Umbilical cord (tissue), 2 donors: ENCODE results near the gene EXOC2. TPM values are rescaled to one million over a fixed set of nuclear protein-coding genes. Genes with fewer than 3 reads are reported as not detected.
A peak's percentile ranks its signal among the peaks of the same experiment; 100 is the strongest.

Experiments used
- DNase-seq: peaks from one replicate; pipeline ENCODE4 v3.0.0-alpha.2; 2015; ENCODE audit warnings: low spot score
- total RNA-seq: library from RNA; depleted of rRNA; stranded (reverse); fragments of >200 nt; gene quantifications from one replicate; pipeline ENCODE4 v1.2.3, GENCODE V29; 2014; ENCODE audit warnings: low replicate concordance; ENCODE audit not compliant: insufficient read depth

Gene EXOC2
- total RNA-seq, 1 donor from 2014 or later: 47.9 TPM

DNA sequence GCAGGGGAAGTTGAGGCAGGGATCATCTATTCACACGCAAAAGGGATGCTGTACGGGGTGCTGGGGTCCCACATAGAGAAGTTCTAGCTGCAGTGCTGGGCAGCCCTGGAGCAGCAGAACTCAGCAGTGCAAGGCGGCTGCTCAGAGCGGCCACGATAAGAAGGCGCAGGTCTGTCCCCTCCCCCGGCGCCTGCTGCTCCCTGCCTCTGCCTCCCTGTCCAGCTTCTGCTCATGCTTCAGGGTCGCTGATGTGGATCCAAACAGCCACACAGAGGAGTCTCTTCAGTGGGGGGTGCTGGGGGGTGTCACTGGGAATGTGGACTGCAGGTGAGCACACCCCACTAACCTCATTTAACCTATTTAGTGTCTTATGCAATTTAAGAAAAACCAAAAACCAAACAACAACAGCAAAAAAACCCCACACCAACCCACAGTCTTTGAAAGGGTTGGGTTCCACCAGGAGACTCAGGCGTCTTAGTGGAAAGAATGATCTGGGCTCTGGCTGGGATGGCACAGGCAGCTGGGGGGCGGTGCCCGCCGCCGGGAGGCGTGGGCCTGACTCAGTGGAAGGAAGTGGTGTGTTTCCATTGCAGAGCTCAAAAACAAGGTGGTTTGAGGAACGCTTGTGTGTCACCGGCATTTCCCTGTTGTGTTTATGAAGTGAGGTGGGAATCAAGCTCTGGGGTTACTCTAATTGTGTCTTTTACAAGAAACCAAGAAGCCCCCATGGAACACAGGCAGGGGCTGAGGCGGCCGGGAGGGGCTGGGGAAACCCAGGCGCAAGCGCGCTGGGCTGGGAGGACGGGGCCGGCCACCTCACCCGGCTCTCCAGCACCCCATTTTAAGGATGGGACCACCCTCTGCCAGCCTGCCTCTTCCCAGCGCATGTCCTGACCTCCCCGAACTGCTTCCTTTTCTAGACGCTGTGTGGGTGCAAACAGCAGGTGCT, 246.2 kb downstream of the EXOC2 start:
- no peak for DNase-seq

DNA sequence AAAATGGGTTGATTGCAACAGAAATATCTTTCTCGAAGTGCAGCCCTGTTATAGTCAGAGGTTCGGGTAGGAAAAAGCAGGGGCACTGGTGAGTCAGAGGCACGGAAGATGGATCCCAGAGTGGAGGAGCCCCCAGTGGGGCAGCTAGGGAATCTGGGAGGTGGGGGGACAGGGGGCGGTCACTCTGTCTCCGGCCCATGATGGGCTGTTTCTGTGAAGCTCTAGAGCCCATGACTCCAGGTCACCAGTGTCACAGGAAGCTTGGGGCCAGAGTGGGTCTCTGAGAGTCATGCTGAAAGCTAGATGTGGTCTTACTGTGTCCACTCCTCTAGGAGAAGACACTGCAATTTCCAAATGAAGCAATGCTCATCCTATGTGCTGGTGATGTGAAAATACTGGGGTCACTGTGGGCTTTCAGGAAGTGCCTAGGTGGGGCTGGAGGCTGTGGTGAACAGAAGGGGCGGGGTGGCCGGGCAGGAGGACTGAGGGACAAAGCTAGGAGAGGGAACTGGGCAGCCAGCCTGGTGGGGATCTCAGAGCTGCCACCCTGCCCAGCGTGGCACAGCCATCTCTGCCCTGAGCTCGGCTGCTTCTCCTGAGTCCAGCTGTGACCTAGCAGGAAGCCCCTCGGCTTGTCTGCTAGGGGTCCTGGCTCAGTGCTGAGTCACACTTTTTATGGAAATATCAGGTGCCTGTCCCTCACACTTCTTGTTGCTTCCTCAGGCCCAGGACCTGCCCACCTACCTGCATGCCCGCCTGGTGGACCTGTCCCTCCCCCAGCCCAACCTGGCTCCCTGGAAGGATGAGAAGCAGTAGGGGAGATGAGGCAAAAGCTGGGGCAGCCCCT, 247.1 kb downstream of the EXOC2 start:
- DNase-seq: no peak

DNA sequence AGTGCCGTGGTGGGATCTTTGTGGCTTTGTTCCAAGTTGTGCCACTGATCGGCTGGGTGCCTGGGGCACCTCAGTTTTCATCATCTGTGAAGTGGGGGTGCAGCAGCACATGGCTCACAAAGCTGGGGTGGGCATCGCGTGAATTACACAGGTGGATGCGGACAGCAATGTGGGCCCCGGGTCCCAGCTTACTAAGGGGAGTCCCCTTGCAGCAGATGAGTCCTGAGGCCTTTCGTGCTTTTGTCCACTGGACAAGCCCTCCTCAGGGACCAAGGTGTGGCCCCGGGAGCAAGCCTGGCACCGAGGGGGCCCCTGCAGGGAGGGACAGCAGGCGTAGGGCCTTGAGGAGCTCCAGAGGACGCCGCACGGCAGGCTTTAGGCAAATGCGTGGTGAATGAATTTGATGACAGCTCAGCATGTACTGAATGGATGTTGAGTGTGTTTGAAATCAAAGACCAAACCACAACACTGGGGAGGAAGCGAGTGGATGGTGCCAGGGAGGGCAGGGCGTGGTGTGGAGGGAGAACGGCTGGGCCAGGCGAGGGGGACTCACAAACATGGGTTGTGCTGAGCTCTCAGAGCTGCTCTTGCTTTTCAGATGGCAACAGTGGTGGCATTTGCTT, 248.2 kb downstream of the EXOC2 start:
- no peak for DNase-seq

DNA sequence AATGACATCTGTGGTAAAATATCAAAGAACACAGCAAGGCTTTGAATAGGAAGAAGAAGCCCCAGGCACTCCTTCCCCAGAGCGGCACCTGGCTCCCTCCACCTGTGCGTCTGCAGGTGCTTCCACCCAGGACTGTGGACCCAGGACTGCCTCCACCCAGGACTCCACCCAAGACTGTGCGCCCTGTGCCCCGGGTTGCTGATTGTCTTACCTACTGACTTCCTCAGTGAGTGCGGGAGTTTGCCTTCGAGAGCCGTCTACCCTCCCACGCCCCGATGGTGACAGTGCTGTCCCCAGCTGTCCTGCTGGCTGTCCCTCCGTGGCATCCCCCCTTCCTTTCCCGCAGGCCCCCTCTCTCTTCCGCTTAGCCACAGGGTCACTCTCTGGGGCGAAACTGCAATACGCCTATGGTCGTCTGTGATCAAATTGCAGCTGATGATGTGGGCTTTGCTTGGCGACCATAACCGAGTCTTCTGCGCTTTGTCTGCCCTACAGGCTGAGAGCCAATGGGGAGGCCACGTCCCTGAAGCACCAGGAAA, 249.2 kb downstream of the EXOC2 start:
- no peak for DNase-seq

DNA sequence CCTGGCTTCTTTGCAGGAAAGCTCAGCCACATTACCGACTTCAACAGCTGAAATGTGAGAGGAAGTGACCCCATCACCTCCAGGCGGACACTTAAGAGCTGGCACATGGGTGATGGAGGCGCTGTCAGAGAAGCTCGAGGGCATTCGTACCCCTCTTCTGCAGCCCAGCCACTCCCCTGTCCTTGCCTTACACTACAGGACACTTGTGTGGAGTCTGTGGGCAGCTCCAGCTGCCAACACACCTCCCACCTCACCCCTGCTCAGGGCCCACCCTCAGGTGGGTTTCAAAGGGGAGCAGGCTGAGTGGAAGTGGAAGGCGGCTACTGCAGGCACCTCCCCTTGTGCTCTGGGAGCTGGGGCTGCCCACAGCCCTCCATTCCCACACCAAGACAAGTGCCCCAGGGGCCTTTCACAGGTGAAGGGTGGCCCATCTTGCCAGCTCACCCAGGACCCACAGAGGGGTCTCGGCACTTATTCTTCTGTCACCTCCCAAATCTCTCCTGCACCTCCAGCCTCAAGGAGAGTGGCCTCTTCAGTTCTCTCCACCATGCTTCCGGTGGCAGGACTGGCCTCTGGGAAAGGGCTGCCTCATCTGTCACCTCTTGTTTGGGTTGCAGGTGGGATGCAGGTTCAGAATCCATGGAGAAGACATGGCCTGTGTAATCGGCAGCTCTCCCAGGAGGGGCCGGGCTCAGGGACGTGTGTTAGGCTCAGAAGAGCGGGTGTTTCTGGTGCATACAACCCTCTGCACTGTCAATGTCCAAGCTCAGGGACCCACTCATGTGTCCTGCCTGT, 251.6 kb downstream of the EXOC2 start:
- DNase-seq: no peak

DNA sequence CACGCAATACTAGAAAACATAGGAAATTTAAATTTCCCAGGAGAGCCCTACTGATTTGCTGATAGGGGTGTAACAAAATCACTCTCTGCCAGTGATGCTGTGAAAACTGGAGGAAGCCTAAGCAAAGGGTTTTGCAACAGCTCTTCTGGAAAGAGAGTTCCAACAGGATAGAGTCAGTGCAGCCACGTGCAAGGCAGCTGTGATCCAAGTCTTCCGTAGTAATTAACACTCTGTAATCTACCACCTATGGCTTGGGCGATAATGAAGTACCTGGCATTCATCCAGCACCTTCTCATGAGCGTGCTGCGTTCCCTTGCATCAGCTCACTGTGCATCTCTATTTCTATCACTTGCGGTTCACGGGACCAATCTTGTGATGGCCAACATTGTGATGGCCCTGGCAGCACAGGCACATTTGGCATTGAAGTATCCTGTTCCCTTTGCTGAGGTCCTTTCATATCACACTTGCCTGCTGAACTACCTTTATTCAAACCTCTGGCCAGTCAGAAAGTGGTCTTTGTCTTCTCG, 253.2 kb downstream of the EXOC2 start:
- DNase-seq: no peak

DNA sequence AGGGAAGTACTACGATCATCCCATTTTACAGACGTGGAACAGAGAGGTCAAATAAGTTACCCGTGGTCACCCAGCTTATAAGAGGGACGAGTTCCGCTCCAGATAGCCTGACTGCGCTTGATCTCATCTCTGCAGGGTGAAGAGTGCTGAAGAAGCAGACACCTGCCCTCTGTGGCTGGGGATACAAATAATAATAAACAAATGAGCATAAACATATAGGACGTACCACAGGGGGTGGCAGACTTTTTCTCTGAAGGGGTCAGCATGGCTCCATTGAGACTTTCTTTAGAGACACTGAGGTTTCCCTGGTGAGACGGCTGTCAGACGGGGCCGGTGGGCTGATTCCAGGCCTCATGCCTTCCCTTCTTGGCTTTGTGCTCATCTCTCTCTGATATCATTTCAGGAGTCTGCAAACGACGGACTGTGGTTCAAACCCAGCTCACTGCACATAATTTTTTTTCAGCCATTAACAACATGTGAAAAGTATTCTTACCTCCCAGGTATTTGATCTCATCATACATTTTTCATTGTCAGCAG, 254.2 kb downstream of the EXOC2 start:
- no peak for DNase-seq

DNA sequence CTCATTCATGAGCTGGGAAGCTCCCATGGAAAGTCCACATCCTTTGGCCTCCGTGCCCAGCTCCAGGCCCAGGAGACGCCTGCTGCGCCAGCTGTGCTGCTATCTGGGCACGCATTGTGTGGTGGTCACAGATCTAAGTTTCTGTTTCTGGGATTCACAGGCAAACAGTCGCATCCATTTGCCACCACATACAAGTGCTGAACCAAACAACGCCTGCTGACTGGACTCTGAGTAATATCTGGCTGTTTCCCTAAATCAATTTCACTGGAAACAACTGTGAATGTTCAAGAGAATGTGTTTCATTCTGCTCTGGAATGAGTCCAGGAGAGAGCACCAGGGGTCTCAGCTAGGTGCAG, 255.9 kb downstream of the EXOC2 start:
- DNase-seq: no peak

DNA sequence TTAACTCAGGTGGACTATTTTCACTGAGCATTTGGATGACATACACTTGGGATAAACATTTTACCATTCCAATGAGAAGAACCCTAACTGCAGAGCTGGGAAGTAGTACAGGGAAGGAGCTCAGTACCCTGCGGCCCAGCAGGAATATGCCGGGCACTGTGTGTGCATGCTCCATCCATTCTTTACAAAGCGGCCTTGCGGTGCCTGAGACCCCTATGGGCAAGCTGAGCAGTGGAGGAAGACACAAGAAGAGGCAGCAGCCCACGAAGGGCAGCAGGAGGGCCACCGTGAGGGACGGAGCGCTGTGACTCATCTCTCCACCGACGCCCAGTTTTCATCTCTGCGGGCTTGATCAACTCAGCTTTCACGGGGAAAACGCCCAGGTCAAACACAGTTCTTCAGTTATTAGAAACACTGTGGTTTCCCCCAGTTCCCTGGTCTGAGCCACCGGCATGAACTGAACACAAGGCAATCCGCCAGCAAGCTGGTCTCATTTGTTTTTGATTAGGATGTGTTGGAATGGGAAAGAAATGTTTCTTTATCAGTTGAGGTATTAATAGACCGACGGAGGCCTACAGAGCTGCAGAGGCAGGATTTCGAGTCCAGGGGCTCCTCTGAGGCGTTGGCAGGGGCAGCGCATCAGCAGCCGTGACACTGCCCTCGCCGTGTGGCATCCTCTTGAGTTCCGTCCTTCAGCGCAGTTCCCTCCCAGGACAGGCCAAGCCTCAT, 256.5 kb downstream of the EXOC2 start:
- DNase-seq: peak; percentile 44

DNA sequence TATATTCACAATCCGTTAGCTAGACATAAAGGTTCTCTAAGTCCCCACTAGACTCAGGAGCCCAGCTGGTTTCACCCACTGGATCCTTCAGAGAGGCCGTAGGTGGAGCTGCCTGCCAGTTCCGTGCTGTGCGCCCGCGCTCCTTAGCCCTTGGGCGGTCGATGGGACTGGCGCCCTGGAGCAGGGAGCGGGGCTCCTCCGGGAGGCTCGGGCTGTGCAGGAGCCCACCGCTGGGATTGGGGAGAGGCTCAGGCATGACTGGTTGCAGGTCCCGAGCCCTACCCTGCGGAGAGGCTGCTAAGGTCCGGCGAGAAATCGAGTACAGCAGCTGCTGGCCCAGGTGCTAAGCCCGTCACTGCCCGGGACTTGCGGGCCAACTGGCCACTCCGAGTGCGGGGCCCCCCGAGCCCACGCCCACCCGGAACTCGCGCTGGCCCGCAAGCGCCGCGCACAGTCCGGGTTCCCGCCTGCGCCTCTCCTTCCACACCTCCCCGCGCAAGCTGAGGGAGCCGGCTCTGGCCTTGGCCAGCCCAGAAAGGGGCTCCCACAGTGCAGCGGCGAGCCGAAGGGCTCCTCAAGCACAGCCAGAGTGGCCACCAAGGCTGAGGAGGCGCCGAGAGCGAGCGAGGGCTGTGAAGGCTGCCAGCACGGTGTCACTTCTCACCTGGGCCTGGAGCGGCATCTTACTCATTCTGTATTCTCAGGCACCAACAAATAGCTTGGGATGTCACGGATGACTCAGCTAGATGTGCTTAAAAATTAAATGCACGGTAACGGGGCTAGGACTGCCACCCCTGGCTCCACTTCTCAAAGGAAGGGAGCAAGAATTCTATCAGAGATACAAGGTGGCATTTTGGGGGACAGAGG, 257.3 kb downstream of the EXOC2 start:
- no peak for DNase-seq

Other genes with a start within 250 kb of the EXOC2 start
- not detected for gene HUS1B, start 36.0 kb downstream of the EXOC2 start, total RNA-seq